Measurements from ENCODE around the gene GTF3C5.
"Not testable (repeated sequence)": the region's sequence is repeated elsewhere in the genome, so short reads cannot be mapped to it uniquely, and the experiment has no call there.

Gene GTF3C5

GRCh38 chr9:133030317-133031129, at the start of gene GTF3C5:
Gene GTF3C5 (plus strand): TSS chr9:133030997. CDS start chr9:133031012, 15 bp downstream.
- DNase-seq (ENCODE audit: low spot score), result peak; percentile 97

- no peak for DNase-seq (ENCODE audit: low spot score)
Measured at GRCh38 chr9:132982458-132982857, 48.3 kb upstream of the GTF3C5 start.

DNA sequence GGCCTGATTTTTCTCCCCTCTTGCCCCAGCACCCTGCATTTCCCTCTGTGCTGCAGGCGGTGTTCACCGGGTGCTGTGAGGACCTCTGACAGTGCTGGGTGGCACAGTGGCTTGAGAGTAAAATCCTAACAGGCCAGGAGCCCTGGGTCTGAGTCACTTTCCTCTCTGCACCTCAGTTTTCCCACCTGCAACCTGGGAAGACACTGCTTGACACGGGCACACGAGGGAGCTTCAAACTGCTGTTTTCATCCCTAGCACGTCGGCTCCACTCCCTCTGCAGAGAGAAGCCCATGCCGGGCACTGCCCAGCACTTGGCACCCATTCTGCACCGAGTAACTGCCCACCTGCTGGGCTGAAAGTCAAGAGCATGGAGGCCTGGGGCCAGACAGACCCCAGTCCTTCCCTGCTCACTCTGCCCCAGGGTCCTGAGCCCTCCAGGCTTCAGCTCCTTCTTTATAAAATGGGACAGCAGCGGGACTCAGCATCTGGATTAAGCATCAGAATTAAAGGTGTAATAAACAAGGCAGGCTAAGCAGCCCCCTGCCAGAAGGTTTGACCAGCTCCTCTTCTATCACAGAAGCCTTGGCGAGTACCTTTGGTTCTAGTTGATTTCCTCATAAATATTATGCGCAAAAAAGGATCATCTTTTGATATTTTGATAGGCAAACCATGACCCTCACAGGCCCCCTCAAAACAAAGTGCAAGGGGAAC, 47.2 kb upstream of the GTF3C5 start:
- no peak for DNase-seq (ENCODE audit: low spot score)

DNA sequence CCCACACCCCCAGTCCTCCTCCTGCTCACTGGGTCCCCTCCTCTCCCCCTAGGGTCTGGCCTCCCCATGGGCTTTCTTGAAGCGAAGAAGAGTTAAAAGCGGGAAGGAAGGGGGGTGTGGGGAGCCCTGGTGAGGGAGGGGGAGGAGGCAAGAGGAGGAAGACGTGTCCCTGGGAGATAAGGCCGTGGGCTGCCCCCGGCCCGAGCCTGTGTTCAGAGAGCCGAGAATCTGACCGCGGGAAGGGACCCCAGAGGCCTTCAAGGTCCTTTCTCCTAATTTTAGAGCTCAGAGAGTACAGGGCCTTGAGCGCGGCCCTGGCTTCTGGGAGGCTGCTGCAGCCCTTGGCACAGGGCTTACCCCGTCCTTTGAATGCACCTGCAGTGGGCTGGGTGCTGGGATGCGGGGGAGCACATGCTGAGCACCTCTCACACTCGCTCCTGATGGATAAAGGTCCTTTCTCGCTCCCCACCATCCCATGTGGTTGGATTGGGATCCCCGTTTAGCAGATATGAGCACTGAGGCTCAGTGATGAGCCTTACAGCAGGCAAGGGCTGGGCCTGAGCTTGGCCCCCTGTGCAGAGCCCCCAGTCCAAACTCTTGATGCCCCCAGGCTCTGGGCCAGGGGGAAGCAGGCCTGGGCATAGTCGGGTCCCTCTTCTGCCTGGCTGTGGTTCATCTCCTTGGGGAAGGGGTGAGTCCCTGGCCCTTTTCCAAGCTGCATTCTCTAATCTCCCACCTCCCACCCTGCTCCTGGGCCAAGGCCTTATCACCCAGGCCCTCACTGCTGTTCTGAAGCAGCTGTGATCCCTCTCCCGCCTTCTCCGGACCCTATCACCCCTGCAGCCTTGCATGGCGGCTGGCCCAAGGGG, 46.4 kb upstream of the GTF3C5 start:
- no peak for DNase-seq (ENCODE audit: low spot score)

GRCh38 chr9:132985071-132985350, 45.8 kb upstream of the GTF3C5 start:
- DNase-seq (ENCODE audit: low spot score), result no peak

GRCh38 chr9:132985489-132985888, 45.3 kb upstream of the GTF3C5 start:
- DNase-seq (ENCODE audit: low spot score), result no peak

GRCh38 chr9:132986114-132986513, 44.7 kb upstream of the GTF3C5 start:
- no peak for DNase-seq (ENCODE audit: low spot score)

- DNase-seq (ENCODE audit: low spot score), result no peak
Measured at GRCh38 chr9:132986640-132987620, 43.9 kb upstream of the GTF3C5 start.

DNA sequence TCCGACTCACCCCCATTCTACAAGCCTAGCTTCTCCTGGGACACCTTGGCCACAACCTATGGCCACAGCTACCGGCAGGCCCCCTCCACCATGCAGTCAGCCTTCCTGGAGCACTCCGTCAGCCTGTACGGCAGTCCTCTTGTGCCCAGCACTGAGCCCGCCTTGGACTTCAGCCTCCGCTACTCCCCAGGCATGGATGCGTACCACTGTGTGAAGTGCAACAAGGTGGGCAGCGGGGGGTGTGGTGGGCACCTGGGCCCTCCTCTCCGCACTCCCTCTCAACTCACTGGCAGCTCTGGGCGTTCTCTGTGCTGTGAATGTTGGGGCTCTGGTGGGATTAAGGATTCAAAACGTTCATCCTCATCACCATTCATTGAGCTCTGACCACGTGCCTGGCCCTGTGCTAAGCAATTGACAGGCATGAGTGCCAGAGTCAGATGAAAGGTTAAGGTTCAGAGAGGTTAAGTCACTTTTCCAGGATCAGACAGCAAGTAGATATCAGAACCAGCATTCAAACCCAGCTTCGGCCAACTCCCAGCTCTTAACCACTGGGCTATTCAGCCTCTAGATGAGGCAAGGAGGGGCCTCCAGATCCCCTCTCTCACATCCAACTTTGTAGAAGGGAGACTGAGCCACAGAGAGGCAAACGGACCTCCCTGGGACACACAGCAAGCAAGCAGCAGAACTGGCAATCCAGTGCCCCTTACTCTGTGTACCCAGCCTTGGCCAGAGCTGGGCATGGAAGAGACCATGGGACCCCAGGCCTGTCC, 42.4 kb upstream of the GTF3C5 start:
- DNase-seq (ENCODE audit: low spot score), result no peak

- DNase-seq (ENCODE audit: low spot score), result no peak
Measured at GRCh38 chr9:132989014-132989310, 41.8 kb upstream of the GTF3C5 start.

DNA sequence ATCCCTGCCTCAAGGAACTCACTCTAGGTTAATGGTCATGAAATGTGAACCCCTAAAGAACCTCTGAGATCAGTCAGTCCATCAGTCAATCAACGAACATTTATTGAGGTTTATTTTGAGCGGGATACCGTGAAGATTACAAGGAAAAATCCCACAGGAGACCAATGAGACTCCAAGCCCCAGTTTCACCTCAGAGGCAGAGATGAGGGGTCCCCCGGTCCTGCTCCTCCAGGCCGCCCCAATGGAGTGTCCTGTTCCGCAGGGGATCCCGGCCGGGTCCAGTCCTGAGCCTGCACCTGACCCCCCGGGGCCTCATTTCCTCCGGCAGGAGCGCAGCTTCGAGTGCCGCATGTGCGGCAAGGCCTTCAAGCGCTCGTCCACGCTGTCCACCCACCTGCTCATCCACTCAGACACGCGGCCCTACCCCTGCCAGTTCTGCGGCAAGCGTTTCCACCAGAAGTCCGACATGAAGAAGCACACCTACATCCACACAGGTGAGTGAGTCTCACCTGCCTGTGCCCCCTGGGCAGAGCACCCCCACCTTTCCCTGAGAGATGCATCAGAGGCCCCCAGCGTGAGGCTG, 41.3 kb upstream of the GTF3C5 start:
- DNase-seq (ENCODE audit: low spot score), result no peak

DNA sequence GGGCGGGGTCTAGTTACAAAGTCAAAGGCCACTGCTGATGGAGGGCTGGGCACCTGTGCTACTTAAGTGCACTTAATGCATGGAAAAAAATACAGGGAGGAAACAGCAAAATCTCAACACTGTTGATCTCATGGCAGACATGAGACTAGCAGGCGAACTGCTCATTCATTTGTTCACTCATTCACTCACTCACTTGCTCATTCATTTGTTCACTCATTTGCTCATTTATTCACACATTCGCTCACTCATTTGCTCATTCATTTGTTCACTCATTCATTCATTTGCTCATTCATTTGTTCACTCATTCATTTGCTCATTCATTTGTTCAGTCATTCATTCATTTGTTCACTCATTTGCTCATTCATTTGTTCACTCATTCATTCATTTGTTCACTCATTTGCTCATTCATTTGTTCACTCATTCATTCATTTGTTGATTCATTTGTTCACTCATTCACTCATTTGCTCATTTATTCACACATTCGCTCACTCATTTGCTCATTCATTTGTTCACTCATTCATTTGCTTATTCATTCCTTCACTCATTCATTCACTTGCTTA, 40.7 kb upstream of the GTF3C5 start:
- not testable (repeated sequence) for DNase-seq (ENCODE audit: low spot score)

DNA sequence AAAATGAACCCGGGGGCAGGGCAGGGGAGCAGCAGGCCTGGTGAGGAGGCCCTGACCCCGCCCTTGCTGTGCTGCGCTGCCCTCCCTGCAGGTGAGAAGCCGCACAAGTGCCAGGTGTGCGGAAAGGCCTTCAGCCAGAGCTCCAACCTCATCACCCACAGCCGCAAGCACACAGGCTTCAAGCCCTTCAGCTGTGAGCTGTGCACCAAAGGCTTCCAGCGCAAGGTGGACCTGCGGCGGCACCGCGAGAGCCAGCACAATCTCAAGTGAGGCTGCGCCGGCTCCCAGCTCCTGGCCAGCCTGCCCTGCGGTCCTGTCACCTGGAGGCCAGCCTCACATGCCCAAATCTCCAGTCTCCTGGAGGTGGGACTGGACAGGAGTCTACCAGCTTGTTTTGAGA, 40.0 kb upstream of the GTF3C5 start:
- no peak for DNase-seq (ENCODE audit: low spot score)

DNA sequence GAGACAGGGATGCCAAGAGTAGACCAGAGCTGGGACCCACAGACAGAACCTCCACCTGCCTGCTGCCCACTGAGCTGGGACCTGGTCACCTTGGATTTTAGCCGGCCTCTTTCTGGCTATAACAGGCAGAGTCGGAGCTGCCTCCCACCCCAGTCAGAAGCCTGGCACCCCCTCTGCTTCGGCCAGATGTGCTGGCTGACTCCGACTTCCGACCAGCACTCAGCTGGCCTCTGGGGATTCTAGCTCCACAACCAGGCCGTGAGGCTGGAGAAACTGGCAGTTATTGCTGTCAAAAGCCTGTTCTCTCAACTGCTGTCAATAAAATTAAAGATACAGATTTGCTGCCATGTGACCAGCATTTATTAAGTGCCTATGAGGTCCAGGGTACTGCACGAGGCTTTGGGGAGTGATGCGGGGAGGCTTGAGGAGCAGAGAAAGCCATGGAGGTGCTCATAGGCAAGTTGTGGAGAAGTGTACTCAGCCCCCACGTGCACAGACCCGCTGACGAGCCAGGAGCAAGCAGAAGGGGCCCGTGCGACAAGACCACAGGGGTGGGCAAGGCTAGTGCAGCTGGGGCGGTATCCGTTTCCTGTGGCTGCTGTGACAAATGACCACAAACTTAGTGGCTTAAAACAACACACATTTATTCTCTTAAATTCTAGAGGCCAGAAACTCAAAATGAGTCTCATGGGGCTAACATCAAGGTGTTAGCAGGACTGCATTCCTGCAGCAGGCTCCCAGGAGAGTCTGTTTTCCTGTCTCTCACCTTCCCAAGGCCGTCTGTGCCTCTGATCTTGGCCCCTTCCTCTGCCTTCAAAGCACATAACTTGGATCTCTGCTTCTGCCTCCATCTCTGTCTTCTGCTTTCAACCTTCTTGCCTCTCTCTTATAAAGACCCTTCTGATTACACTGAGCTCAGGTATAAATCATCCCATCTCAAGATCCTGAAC, 39.2 kb upstream of the GTF3C5 start:
- no peak for DNase-seq (ENCODE audit: low spot score)

GRCh38 chr9:132993511-132993939, 37.3 kb upstream of the GTF3C5 start:
- no peak for DNase-seq (ENCODE audit: low spot score)

DNA sequence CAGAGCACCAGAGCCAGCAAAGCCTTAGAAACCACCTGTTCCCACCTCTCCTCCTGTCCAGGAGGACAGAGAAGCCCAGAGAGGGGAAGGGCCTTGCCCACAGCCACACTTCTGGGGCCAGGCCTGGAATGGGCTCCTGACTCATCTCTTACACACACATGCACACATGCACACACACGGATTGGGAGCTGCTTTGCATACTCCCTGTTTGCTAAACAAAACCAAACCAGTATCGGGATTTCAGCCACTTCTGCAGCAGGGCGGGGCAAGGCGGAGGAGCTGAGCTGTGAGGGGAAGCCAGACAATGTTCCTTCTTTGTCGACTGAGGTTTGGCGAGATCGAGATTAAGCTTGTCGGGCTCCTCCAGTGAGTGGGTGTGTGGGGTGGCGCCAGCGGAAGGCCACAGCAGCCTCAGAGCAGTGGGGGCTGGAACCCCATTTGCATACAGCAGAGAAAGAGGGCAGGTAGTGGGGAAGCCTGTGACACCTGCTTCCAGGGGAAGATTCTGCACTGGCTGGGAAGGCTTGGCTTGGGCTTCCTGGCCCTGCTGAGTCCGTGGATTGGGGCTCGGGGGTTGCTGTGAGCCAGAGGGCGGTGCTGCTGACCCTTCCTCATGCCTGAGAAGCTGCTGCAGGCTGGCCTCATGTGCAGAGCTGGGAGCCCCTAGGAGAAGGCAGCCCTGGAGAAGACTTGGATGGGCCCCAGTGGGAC, 36.2 kb upstream of the GTF3C5 start:
- no peak for DNase-seq (ENCODE audit: low spot score)

GRCh38 chr9:132995121-132995420, 35.7 kb upstream of the GTF3C5 start:
- DNase-seq (ENCODE audit: low spot score), result no peak

- DNase-seq (ENCODE audit: low spot score), result no peak
Measured at GRCh38 chr9:132995879-132996278, 34.9 kb upstream of the GTF3C5 start.

DNA sequence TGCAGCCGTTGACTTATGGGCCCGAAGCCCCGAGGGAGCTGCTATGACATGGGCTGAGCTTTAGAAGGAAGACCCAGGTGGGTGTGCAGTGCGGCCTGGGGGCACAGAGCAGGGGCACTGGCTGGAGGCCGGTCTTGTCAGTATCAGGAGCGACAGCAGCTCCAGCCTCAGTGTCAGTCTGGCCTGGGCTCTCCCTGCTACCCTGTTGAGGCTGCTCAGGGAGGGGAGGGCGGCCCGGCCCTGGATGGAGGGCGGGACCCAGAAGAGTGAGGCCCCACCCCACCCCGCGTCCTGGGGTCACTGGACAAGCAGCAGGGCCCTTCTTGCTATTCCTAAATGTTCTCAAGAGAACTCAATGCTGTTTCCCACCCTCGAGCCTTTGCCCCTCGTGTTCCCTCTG, 34.3 kb upstream of the GTF3C5 start:
- no peak for DNase-seq (ENCODE audit: low spot score)
